22Rv1 (cell line): ENCODE measurements around the gene ZNF639.

Source experiments
- ZFX ChIP-seq: fragments of 450-650 bp; IDR thresholded peaks from 2 replicates; pipeline ENCODE4 v1.6.1; 2017; ENCODE audit warnings: antibody characterized with exemption, borderline replicate concordance
- TF ChIP-seq, protein P1 (sequence below): fragments of 450-650 bp; IDR thresholded peaks from 2 replicates; pipeline ENCODE4 v1.5.1; 2017; ENCODE audit warnings: mild to moderate bottlenecking

DNA sequence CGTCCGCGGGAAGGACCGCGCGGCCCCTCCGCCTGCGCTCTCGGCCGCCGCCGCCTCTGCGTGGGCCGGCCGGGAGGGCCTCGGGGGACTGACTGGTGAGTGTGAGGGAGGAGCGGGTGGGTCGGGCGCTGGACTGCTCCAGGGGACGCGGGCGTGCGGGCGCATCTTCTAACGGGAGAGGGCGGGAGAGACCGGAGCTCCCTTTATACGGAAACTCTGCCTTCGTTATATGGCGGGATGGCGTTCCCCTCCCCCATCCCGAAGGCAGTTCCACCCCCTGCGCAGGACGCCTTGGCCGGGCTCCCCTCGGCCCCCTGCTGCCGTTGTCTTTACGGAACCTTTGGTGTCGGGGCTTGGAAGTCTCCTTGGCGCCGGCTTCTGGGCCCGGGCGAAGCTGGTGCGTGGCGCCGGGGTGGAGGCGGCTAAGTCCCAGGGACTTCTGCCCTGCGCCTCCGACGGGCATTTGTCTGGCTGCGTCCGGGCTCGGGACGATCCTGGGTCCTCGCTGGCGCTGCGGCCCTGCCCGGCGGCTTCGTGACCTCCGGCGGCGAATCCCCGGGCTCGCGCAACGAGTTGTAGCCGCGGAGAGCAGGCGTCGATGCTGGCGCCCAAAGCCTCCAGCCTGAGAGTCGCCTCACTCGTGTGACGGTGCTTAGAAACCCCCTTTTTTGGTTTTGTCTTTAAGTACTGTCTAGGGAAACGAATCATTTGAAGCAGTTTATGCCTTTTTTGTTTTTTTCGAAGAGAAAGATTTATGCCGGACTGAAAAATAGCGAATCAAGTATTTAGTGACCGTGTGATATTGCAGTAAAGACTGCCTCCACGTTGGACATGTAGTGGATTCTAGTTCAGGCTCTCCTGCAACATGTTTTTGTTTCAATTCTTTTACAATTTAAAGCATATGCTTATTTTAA lies 623 bp downstream of the ZNF639 start:
- TF ChIP-seq, protein P1, sequence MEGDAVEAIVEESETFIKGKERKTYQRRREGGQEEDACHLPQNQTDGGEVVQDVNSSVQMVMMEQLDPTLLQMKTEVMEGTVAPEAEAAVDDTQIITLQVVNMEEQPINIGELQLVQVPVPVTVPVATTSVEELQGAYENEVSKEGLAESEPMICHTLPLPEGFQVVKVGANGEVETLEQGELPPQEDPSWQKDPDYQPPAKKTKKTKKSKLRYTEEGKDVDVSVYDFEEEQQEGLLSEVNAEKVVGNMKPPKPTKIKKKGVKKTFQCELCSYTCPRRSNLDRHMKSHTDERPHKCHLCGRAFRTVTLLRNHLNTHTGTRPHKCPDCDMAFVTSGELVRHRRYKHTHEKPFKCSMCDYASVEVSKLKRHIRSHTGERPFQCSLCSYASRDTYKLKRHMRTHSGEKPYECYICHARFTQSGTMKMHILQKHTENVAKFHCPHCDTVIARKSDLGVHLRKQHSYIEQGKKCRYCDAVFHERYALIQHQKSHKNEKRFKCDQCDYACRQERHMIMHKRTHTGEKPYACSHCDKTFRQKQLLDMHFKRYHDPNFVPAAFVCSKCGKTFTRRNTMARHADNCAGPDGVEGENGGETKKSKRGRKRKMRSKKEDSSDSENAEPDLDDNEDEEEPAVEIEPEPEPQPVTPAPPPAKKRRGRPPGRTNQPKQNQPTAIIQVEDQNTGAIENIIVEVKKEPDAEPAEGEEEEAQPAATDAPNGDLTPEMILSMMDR = no peak
- no peak for TF ChIP-seq ZFX
